Activated CD4-positive, CD25-positive, alpha-beta regulatory T cell treated with anti-CD3 and anti-CD28 coated beads, Interleukin-2, amount 50 U/mL, for 16 hours (primary cell): Measurements from ENCODE around the gene IRX2.

Experiments used
- DNase-seq: peaks from one replicate; pipeline ENCODE4 v3.0.0-alpha.2; 2020; ENCODE audit warnings: low read depth, low spot score

IRX2 gene

DNA sequence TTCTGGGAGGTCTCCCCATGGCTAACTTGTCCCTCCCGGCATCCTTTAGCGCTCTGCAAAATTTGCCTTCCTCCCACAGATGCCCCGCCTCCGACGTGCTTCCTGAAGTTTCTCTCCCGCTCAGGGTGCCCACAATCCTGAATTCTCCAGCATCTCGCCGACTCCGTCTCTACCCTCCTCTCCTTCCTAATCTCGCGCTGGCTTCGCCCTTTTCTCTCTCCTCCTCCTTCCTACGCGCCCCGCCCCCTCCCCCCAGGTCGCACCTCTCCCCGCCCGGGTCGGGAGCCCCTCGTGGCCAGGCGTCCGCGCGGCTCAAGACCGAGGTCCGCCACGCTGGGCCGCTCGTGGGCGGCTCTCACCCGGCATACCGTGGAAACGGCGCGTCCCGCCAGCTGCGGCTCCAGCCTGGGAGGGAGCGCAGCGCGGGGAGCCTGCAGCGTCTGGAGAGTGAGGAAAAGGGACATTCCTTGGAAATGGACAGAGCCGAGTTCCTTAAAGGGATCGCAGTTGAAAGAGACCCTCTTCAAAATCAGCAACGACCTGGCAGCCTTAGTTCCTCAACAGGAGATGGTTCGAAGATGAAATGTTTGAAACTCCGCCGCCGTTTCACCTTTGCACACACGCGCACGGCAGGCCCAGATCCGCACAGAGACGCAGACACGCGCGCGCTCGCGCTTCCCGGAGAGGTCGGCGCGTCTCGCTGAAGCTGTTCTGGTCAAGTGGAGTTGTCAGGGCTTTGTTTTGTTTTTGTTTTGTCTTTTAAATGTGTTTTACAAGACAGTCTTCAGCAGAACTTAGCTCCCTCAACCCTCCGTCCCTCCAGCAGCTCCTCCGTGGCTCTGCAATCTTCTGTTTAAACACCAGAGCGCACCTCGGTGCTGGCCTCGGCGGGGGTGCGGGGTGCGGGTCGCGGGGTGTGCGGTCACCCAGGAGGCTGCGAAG is 5.0 kb upstream of the IRX2 start:
- DNase-seq = no peak

DNA sequence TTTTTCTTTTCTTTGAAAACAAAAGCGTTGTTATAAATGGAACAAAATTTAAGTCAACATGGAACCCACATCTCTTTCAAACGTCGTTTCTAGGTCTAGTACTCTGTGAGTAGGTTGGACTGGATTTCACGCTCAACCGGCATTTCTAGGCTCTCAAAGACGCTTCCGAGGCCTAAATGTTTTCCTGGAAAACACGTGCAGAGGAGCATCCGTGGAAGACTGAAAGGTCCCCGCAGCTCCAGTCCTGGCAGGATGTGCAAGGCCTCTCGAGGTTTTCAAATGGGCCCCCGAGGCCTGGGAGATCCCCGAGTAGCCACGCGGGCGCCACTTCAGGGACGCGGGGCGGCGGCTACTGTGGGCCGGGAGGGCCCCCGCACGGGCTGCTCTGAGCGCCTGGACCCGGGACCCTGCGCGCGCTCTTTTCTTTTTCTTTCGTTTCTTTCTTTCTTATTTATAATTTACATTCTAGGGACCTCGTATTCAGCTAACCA is 4.2 kb upstream of the IRX2 start:
- DNase-seq = no peak

DNA sequence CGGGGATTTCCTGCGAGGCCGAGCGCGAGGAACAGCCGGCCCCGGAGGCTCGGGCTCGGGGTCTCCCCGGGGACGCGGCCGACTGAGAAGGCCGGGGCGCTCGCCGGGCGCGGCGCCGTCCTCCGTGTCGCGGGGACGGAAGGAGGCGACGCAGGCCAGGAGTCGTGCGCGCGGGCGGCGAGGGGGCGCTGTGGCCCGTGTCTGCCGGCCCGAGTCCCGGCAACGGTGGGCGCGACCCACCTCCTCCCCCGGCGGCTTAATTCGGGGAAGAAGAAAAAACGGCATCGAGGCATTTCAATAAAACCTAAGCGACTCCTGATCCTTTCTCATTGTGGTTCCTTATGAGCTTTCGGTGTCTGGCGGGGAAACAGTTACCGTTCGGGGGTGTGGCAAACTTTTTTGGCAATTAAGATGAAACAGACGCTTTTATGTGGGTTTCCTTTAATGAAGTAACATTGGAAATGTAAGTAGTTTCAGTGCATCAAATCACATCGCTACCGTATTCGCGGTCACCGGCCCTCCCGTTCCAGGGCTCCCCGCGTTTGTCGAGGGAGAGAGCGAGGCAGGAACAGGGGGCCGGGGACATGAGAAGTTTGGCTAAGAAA is 3.7 kb upstream of the IRX2 start:
- no peak for DNase-seq

DNA sequence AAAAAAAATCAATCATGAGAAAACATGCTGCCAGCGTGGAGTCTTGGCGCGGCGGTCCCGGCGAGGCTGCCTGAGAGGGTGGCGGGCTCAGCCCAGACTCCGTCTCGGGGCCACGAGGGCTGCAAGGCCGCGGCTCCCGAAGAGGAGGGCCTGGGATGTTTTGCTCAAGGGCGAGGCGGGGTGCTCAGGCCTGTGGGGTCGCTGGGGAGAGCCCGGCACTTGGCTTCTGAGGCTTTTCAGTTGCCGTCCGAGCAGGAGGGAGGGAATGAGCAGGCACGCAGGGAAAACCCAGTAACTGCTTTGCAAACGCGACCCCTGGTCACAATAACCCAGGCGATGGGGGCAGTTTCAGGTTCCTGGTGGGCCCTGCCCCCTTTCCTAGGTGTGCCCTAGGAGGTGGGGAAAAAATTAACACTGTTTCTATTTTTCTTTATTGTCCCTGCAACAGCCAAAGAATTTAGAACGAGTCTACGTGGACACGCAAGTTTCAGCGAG is 3.2 kb upstream of the IRX2 start:
- DNase-seq = no peak

DNA sequence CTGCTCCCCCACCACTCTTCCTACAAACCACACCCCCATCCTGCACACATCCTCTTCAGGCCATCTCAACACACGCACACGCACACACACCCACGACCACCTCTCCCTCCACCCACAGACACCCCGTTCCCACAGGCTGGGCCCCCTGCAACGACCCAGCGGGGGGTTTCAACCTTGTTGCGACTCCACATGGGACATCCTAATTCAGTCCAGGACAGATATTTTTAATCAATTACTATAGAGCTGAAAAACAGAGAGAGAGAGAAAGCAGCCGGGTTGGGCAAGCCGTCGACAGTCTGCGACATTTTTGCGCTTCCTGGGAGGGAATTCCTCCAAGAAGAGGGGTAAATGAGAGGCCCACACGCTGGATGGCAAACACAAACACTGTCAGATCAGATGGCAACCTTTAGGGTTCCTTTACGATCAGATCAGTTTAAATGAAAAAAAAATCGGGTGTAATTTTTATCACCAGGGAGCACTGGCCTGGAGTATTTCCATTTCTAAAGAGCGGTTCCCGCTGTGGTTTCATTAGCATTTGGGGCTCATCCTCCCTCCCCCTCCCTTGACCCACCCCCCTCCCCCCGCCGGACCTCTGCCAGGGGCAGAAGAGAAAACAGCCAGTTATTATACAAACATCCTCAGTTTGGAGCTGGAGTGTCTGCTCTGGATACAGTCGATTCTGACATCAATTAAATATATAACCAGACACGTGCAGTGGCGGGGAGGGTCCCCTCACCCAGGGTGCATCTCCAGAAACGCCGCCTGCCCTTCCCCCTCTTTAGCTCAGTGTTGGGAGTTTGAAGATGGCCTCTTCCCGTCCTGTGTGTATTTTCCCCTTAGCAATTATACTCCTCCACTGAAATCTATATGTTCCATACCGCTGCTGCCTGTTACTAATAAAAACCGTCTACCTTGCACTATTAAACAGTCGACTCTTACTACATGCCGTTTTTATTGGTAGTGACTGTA is 2.3 kb upstream of the IRX2 start:
- DNase-seq = no peak

DNA sequence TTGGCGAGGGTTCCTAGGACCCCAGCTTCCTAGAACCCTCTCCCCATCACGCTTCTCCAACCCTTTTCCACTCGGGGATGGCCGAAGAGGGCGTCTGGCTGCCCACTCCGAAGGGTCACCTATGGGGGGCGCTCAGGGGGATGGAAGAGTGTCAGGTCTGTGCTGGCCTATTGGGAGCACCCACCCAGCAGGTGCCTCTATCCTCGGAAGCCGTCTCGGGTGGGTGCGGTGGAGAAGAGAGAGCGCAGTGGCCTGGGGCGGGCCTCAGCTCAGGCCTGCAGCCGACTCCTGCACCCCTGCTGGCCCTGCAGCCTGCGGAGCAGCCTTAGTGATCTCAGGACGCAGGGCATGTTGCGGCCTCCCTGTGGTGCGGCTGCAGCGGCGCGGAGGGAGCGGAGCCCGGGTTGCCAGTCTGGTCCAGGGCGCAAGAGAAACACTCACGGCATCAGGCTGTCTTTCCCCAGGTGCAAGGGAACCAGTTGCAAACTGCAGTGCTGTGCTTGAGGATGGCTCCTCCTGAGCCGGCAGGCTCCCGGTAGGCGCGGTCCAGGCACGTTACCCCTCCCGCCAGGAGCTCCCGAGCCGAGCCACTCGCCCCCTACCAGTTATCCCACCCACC is 1.5 kb upstream of the IRX2 start:
- no peak for DNase-seq

DNA sequence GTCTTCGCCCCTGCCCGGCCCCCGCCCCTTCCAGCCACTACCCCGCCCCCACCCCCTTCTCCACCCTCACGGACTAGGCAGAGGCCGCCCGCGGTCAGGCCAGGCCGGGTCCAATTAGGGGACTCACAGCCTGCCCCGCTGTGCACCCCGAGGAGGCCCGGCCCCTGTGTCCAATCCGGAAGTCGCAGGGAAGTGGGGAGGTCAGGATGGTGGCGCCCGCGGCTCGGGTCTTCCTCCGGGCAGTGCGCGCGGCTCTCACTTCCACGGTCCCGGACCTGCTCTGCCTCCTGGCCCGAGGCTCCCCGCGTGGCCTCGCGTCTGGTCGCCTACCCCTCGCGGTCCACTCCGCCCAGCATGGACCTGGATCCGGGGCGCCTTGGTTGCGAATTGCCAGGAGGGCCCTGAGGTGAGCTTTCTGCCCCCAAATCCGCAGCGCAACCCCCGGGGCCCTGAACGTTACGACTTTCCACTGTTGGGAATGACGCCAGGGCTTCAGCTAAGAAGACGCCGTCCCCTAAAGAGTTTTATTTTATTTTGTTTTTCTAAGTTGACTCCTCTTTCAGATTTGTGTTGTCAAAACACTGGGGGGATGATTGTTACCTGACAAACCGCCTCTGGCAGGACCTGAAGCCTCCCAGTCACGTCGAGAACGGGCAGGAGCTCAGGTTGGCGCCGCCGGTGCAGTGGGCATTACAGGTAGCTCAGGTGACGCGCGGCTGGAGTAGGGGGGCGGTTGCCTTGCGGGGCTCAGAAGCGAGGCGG is 763 bp upstream of the IRX2 start:
- no peak for DNase-seq

DNA sequence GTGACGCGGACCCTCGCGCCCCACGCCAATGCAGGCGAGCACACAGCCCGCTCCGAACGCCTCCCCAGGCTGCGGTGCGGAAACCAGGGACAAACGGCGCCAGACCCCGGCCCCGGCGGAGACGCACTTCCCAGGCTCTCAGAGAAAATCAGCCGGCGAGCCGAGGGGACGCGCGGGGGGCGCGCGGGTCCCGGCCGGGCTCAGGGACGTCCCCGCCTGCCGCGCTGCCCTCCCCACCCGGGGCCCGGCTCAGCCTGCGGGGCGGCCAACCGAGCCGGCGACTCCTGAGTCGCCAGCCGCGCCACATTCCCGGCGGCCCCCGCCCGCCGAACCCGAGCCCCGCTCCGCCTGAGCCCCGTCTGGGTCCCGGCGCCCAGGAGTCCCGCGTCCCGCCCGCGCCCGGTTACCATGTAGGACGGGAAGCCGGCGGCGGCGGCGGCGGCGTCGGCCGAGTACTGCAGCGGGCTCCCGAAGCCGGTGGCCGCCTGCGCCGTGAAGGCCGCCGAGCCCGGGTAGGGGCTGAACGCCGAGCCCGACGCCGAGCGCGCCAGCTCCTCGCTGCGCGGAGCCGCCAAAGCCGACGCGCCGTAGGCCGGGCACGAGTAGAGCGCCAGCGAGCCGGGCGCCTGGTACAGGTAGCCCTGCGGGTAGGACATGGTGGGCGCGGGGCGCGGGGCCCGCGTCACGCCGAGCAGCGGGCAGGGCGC is 566 bp downstream of the IRX2 start:
- DNase-seq = no peak

DNA sequence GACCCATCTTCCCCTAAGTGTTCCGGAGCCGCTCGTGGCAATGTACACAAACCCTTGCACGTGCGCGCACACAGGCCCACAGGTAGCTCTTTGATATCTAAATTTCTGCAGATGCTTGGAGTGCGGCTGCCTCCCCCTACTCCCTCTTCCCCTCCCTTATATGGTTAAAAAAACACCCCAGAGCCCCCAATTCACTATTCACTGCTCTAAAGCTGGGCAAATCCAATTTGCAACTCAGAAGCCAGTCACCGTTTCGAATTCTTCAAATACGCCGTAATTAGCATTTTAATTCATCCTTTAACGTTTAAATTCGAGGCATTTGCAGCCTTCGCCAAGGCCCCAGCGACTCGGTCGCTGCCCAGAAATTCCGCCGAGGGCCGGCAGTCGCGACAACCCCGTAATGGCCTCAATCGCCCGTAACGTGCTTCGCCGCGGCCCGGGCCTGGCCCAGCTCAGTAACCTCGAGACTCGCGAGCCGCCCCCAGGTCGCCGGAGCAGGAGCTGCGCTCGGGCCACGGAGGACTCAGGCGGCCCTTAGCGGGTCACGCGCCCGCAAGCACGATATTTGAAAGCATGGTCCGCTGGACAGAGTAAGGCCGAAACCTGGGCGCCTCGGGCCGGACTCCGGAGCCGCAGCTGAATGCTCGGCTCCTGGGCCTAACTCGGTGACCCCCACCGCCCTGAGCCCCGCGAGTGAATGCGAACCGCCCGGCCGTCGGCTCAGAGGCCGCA is 1.3 kb downstream of the IRX2 start:
- DNase-seq = no peak

DNA sequence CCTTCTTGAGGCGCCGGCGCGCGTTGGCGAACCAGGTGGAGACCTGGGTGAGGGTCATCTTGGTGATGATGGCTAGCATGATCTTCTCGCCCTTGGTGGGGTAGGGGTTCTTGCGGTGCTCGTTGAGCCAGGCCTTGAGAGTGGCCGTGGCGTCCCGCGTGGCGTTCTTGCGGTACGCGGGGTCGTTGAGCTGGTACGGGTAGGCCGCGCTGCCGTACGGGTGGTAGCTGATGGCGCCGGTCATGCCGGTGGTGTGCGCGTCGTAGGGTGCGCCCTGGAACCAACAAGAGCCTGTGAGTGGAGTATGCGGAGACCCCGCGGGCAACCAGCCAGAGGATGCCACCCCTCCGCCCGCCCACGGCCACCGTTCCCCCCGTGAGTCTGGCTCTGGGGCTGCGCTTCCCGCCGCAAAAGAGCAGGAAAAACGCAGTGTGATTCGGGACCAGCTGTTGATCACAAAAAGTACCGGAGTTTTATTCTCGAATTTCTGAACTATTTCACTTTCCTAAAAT is 1.9 kb downstream of the IRX2 start:
- DNase-seq = no peak

DNA sequence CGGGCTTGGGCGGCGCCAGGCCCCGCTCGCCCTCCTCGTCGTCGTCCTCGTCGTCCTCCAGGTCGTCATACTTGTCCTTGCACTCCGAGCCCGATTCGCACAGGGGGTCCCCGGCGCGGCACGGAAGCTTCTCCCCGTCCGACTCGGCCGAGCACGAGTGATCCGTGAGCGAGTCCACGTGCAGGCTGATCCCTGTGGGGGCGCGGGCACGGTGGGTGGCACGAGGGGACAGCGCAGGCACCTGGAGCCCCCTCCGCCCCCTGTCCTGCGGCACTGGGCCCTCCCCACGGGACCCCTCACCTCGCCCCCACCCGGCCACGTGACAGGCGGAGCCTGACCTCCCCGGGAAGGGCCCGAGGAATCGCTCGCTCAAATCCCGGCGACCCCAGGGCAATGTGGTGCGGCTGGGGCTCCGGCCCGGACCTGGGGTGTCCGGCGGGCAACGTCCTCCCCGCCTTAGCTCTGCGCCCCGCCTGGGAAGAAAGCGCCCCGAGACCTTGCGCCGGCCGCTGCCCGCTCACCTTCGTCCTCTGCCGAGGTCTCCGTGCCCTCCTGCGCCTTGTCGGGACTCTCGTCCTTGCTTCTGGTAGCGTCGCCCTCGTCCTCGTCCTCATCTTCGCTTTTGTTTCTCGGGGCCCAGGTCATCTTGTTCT is 2.5 kb downstream of the IRX2 start:
- no peak for DNase-seq

DNA sequence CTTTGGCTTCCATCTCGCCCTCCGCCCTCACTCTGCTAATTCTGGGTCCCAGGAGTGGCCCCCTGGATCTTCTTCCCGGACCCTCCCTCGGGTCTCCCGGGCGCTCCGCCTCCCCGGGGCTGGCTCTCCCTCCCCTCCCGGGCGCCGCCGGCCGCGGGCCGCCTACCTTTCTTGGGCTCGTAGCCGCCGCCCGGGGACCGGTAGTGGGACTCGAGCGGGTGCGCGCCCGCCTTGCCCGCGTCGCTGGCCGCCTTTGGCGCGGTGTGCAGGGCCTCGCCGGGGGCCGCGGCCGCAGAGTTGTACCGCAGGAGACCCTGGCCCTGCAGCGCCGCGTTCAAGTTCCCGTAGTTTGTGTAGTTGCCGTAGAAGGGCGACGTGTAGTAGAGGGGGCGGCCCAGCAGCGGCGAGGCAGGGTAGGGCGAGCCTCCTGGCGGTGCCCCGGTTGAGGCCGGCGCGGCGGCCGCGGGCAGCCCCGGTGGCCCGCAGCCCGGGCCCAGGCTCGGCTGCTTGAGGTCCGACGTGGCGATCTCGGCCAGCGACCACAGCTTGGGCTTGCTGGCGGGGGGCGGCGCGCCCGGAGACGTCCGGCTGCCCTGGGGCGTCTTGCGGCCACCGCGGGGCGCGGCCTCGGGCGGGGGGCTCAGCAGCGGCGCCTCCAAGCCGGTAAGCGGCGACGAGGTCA is 3.2 kb downstream of the IRX2 start:
- no peak for DNase-seq

DNA sequence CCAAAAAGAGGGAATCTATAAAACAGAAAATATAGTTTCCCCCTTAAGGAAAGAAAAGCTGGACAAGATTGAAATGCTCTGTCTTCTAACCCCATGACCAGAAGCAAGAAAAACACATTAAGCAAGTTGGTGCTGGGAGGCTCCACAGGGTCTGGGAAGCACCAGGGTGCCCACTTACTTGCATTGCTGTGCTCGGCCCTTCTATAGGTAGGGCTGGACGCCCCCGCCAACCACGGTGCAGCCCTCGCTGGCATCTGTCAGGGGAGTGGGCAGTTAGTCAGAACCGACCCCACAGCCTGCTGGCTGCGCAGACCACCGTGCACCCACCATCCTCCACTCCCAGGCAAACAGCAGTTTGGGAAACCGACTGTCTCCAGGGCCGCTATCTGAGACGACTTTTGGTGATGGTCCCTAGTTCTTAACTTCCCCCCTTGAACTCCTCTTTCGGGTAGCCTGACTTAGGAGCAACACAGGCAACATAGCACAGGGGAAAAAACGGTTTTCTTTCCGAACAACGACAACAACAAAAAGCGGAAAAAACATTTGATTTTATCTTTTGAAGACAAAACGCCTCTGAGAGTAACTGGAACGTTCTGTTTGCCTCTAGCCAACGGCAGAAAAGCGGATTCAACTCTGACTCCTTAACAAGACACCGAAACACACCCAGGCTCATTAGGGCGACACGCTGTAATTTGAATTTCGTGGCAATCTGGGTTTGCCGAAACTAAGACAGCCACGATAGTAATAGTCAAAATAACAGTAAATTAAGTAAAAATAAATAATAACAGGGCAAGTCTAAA is 3.9 kb downstream of the IRX2 start:
- DNase-seq = no peak

DNA sequence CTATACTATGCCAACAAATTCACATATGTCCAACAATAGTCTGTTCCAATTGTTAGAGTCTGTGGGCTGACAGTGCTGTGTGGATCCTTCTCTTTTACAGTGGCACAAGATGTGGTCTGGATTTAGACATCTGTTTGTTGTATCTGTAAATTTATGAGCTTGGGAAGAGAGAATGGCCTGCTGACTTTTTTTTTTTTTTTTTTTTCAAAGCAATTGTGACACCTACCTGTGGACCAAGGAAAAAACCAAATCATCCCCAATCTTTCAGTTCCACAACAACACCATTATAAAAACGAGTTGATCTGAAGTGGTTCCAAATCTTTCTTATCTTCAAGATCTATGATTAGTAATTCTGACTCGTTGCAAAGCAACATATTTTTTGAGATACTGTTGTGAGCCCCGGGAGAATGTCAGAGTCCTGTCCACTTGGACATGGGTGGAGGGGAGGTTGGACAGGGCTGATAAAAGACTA is 4.9 kb downstream of the IRX2 start:
- DNase-seq = no peak

DNA sequence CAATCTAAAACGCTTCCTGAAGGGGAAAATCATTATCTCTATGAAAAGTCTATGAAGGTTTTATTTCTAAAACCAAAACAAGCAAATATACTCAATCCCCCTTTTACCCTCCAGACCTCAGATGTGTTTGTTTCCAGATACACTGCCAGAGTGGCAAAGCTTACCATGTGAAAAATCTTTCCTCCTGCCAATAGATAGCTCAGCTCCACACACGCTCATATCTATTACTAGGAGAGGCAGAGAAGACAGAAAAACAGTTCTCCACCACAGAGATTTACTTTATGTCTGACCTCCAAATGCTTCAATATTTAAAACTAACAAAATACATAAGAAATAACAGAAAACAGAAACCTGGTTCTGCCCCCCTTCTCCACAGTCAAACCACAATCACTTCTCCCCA is 7.0 kb downstream of the IRX2 start:
- DNase-seq = no peak

DNA sequence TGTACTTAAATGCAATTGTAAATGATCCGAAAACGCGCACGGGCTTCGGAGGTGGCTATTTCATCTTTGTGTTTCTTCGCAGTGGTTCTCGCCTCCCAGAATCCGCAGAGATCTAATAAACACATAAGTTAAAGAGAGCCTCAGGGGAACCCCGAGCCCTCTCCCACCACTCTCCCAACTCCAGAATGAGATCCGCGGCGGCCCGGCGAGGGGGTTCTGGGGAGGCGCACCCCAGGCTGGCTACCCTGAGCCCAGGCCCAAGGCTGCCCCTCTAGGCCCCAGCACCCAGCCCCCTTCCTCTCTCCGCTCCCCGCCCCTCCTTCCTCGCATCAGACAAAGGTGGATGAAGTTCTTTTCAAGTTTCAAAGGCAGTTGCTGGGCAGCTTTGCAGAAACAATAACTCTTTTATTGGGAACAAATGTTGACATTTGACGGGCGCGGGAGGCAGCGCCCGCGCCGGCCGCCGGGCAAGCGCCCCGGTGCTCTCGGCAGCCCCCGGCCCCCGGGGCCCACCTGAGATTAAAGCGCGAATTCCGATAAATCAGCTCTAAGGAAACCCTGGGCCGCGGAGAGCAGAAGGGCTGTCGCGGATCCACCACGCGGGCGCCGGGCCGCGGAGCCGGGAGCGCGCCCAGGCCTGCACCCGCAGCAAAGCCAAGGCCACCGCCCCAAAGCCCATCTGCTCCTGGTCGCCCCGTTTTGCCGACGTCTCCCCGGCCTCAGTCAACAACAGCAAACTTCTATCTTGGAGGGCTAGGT is 8.4 kb downstream of the IRX2 start:
- DNase-seq = no peak
